Right lobe of liver (tissue), 4 donors: Measurements from ENCODE around the gene RASSF8.

ENCODE experiments used
- CTCF ChIP-seq, 4 donors: fragments of 200-600 bp in 3 of 4; fragments of 450-650 bp in 1 of 4; IDR thresholded peaks; one replicate each; pipeline versions ENCODE4 v1.5.1 to v1.8.0; 2016 to 2022; ENCODE audit warnings: antibody characterized with exemption in 4 of 4, mild to moderate bottlenecking in 2 of 4
- POLR2A ChIP-seq: fragments of 450-650 bp; IDR thresholded peaks from one replicate; pipeline ENCODE4 v1.6.1; 2017; ENCODE audit warnings: antibody characterized with exemption, mild to moderate bottlenecking
- donor health status: DM: no; HTN: no; CAD: no.
- donor health status: DM: no; HTN: no; CAD: no.
- donor health status: DM: no; HTN: yes; CAD: no.

- TF ChIP-seq CTCF (IDR thresholded peaks at IDR 0.05) (no peak), POLR2A (no peak)
Observed at GRCh38 chr12:26122061-26122680, 163.7 kb downstream of the RASSF8 start.
